ENCODE measurements around the gene WNT9B.

Gene WNT9B

GRCh38 chr17:46898860-46899259 is 47.5 kb downstream of the WNT9B start:
- peaks cover 3% of the 10 kb centered on the region for H3K4me1 ChIP-seq (ENCODE audit: control insufficient read depth, low read depth, low read length)
- no peaks in the 10 kb centered on the region for H3K27me3 ChIP-seq (ENCODE audit: control insufficient read depth, insufficient read depth, low read length)
- no peaks in the 10 kb centered on the region for H3K36me3 ChIP-seq (ENCODE audit: control insufficient read depth, low read depth, low read length)
- H3K9me3 ChIP-seq (ENCODE audit: control insufficient read depth, low read depth, low read length), result no peaks in the 10 kb centered on the region
- H3K9ac ChIP-seq (ENCODE audit: low read length), result no peak overlapping the region
- H3K4me3 ChIP-seq (ENCODE audit: low read length), result no peak overlapping the region
- no peak overlapping the region for H3K27ac ChIP-seq (ENCODE audit: low read length)

- H3K4me1 ChIP-seq (ENCODE audit: control insufficient read depth, low read depth, low read length), result no peaks in the 10 kb centered on the region
- H3K9me3 ChIP-seq (ENCODE audit: control insufficient read depth, low read depth, low read length), result no peaks in the 10 kb centered on the region
- H3K27me3 ChIP-seq (ENCODE audit: control insufficient read depth, insufficient read depth, low read length), result no peaks in the 10 kb centered on the region
- H3K27ac ChIP-seq (ENCODE audit: low read length), result no peak overlapping the region
- H3K4me3 ChIP-seq (ENCODE audit: low read length), result no peak overlapping the region
- no peak overlapping the region for H3K9ac ChIP-seq (ENCODE audit: low read length)
- no peaks in the 10 kb centered on the region for H3K36me3 ChIP-seq (ENCODE audit: control insufficient read depth, low read depth, low read length)
These were observed 49.9 kb downstream of the WNT9B start for GRCh38 chr17:46901291-46901690.

GRCh38 chr17:46903762-46904672 is 52.6 kb downstream of the WNT9B start:
- Histone ChIP-seq H3K9me3 (ENCODE audit: control insufficient read depth, low read depth, low read length) (no peaks in the 10 kb centered on the region), H3K4me1 (ENCODE audit: control insufficient read depth, low read depth, low read length) (no peaks in the 10 kb centered on the region), H3K27ac (ENCODE audit: low read length) (no peak overlapping the region), H3K4me3 (ENCODE audit: low read length) (no peak overlapping the region), H3K27me3 (ENCODE audit: control insufficient read depth, insufficient read depth, low read length) (no peaks in the 10 kb centered on the region), H3K36me3 (ENCODE audit: control insufficient read depth, low read depth, low read length) (no peaks in the 10 kb centered on the region), H3K9ac (ENCODE audit: low read length) (no peak overlapping the region)

- no peaks in the 10 kb centered on the region for H3K4me1 ChIP-seq (ENCODE audit: control insufficient read depth, low read depth, low read length)
- no peak overlapping the region for H3K27ac ChIP-seq (ENCODE audit: low read length)
- no peaks in the 10 kb centered on the region for H3K27me3 ChIP-seq (ENCODE audit: control insufficient read depth, insufficient read depth, low read length)
- no peak overlapping the region for H3K9ac ChIP-seq (ENCODE audit: low read length)
- no peak overlapping the region for H3K4me3 ChIP-seq (ENCODE audit: low read length)
- H3K36me3 ChIP-seq (ENCODE audit: control insufficient read depth, low read depth, low read length), result no peaks in the 10 kb centered on the region
- no peaks in the 10 kb centered on the region for H3K9me3 ChIP-seq (ENCODE audit: control insufficient read depth, low read depth, low read length)
These were observed 56.8 kb downstream of the WNT9B start for GRCh38 chr17:46908068-46908737.

DNA sequence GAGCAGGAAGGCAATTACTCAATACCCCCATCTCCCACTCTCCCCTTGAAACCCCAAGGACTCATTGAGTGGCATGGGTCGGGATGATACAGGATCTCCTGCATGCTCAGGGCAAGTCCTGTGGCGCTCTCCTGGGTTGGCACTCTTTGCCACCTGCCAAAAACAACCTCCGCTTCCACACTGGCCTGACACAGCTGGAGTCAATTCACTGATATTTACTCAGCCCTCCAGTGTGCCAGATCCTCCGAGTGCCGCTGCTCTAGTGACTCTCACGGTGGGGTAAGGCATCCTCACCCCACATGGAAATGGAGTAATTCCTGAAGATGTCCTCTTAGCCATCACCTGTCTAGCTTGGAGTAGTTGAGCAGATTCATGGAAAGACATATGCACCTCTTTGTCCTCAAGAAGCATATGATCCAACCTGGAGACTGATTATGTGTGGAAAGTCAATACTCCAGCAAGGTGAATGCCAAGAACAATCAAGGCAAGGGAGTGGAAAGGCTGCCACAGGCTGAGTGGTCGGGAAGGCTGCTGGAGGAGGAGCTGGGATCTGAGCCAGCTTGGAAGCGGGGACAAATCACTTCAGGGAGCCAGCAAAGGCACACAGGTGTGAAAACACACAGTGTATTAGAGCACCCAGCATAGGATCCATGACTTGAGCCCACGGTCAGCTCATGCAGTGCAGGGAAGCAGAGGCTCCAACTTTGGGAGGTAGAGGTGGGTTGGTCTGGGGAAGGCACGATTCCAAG is 59.0 kb downstream of the WNT9B start:
- no peak overlapping the region for H3K4me3 ChIP-seq (ENCODE audit: low read length)

GRCh38 chr17:46911311-46911710 is 59.9 kb downstream of the WNT9B start:
- Histone ChIP-seq H3K9me3 (ENCODE audit: control insufficient read depth, low read depth, low read length) (no peaks in the 10 kb centered on the region), H3K9ac (ENCODE audit: low read length) (no peak overlapping the region), H3K4me3 (ENCODE audit: low read length) (no peak overlapping the region), H3K36me3 (ENCODE audit: control insufficient read depth, low read depth, low read length) (no peaks in the 10 kb centered on the region), H3K27ac (ENCODE audit: low read length) (no peak overlapping the region), H3K4me1 (ENCODE audit: control insufficient read depth, low read depth, low read length) (no peaks in the 10 kb centered on the region), H3K27me3 (ENCODE audit: control insufficient read depth, insufficient read depth, low read length) (no peaks in the 10 kb centered on the region)

More for the DNA sequence above, 59.0 kb downstream of the WNT9B start:
- Histone ChIP-seq H3K9me3 (ENCODE audit: control insufficient read depth, low read depth, low read length) (no peaks in the 10 kb centered on the region), H3K27me3 (ENCODE audit: control insufficient read depth, insufficient read depth, low read length) (no peaks in the 10 kb centered on the region), H3K27ac (ENCODE audit: low read length) (no peak overlapping the region), H3K4me1 (ENCODE audit: control insufficient read depth, low read depth, low read length) (no peaks in the 10 kb centered on the region), H3K9ac (ENCODE audit: low read length) (no peak overlapping the region), H3K36me3 (ENCODE audit: control insufficient read depth, low read depth, low read length) (no peaks in the 10 kb centered on the region)

DNA sequence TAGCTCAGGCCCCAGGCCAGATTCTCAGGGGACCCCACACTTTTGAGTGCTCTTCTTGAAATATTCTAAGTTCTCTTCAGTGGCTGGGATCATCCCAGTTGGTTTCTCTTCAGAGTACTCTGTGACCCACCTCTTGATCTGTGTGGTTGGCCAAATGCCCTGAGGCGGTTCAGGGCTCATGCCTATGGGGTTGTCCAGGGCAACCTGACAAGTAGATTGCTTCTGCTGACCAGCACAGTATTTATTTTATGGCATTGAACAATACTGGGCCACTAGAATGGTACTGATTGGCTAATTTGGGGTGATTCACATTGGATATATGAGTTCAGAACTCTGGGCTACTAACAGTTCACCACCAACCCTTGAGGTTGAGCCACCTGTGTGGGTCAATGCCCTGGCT is 64.2 kb downstream of the WNT9B start:
- H3K4me1 ChIP-seq (ENCODE audit: control insufficient read depth, low read depth, low read length), result no peaks in the 10 kb centered on the region
- no peaks in the 10 kb centered on the region for H3K27me3 ChIP-seq (ENCODE audit: control insufficient read depth, insufficient read depth, low read length)
- H3K9me3 ChIP-seq (ENCODE audit: control insufficient read depth, low read depth, low read length), result no peaks in the 10 kb centered on the region
- H3K9ac ChIP-seq (ENCODE audit: low read length), result no peak overlapping the region
- H3K4me3 ChIP-seq (ENCODE audit: low read length), result no peak overlapping the region
- no peak overlapping the region for H3K27ac ChIP-seq (ENCODE audit: low read length)
- H3K36me3 ChIP-seq (ENCODE audit: control insufficient read depth, low read depth, low read length), result no peaks in the 10 kb centered on the region

- no peaks in the 10 kb centered on the region for H3K36me3 ChIP-seq (ENCODE audit: control insufficient read depth, low read depth, low read length)
- H3K4me1 ChIP-seq (ENCODE audit: control insufficient read depth, low read depth, low read length), result no peaks in the 10 kb centered on the region
- H3K27ac ChIP-seq (ENCODE audit: low read length), result no peak overlapping the region
- no peaks in the 10 kb centered on the region for H3K27me3 ChIP-seq (ENCODE audit: control insufficient read depth, insufficient read depth, low read length)
- H3K9ac ChIP-seq (ENCODE audit: low read length), result no peak overlapping the region
- H3K9me3 ChIP-seq (ENCODE audit: control insufficient read depth, low read depth, low read length), result no peaks in the 10 kb centered on the region
- no peak overlapping the region for H3K4me3 ChIP-seq (ENCODE audit: low read length)
These were observed 64.8 kb downstream of the WNT9B start for GRCh38 chr17:46916211-46916610.

GRCh38 chr17:46916623-46917022 is 65.2 kb downstream of the WNT9B start:
- Histone ChIP-seq H3K27me3 (ENCODE audit: control insufficient read depth, insufficient read depth, low read length) (no peaks in the 10 kb centered on the region), H3K4me1 (ENCODE audit: control insufficient read depth, low read depth, low read length) (no peaks in the 10 kb centered on the region), H3K9ac (ENCODE audit: low read length) (no peak overlapping the region), H3K9me3 (ENCODE audit: control insufficient read depth, low read depth, low read length) (no peaks in the 10 kb centered on the region), H3K36me3 (ENCODE audit: control insufficient read depth, low read depth, low read length) (no peaks in the 10 kb centered on the region), H3K4me3 (ENCODE audit: low read length) (no peak overlapping the region), H3K27ac (ENCODE audit: low read length) (no peak overlapping the region)

DNA sequence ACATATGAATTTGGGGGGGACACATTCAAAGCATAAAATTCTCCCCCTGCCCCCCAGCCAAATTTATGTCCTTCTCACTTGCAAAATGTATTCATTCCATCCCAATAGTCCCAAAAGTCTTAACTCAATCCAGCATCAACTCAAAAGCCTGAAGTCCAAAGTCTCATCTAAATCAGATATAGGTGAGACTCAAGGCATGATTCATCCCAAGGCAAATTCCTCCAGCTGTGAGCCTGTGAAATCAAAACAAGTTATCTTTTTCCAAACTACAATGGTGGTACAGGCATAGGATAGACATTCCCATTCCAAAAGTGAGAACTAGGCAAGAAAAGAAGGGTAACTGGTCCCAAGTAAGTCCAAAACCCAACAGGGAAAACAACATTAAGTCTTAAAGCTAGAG is 65.7 kb downstream of the WNT9B start:
- Histone ChIP-seq H3K4me1 (ENCODE audit: control insufficient read depth, low read depth, low read length) (no peaks in the 10 kb centered on the region), H3K27ac (ENCODE audit: low read length) (no peak overlapping the region), H3K9me3 (ENCODE audit: control insufficient read depth, low read depth, low read length) (no peaks in the 10 kb centered on the region), H3K36me3 (ENCODE audit: control insufficient read depth, low read depth, low read length) (no peaks in the 10 kb centered on the region), H3K27me3 (ENCODE audit: control insufficient read depth, insufficient read depth, low read length) (no peaks in the 10 kb centered on the region), H3K4me3 (ENCODE audit: low read length) (no peak overlapping the region), H3K9ac (ENCODE audit: low read length) (no peak overlapping the region)

DNA sequence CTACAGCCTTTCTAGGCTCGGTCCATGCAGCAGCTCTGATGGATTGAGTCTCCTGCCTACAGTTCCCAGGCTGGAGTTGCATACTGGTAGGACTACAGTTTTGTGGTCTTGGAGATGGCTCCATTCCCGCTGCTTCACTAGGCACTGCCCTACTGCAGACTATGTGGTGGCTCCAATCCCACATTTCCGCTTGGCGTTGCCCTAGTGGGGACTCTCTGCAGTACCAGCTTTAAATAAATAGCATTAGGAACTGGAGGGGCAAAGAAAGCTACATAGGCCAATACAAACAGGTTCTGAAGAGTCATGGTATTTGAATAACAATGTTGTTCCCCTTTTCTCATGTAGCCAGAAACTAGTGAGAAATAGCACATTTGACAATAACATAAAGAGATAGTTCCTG is 66.1 kb downstream of the WNT9B start:
- Histone ChIP-seq H3K4me1 (ENCODE audit: control insufficient read depth, low read depth, low read length) (no peaks in the 10 kb centered on the region), H3K9ac (ENCODE audit: low read length) (no peak overlapping the region), H3K27me3 (ENCODE audit: control insufficient read depth, insufficient read depth, low read length) (no peaks in the 10 kb centered on the region), H3K4me3 (ENCODE audit: low read length) (no peak overlapping the region), H3K36me3 (ENCODE audit: control insufficient read depth, low read depth, low read length) (no peaks in the 10 kb centered on the region), H3K27ac (ENCODE audit: low read length) (no peak overlapping the region), H3K9me3 (ENCODE audit: control insufficient read depth, low read depth, low read length) (no peaks in the 10 kb centered on the region)
